BLaER1 (cell line): Measurements from ENCODE around the gene MEF2B.
"Not testable (repeated sequence)": the region's sequence is repeated elsewhere in the genome, so short reads cannot be mapped to it uniquely, and the experiment has no call there.

ENCODE experiments used
- H3K27ac ChIP-seq: shearing (Covaris generic); formaldehyde crosslinking; 2 replicates; pipeline ENCODE4 v1.8.1; 2022
- H3K27me3 ChIP-seq: shearing (Covaris generic); formaldehyde crosslinking; 2 replicates; pipeline ENCODE4 v1.8.1; 2022
- H3K36me3 ChIP-seq: shearing (Covaris generic); formaldehyde crosslinking; 2 replicates; pipeline ENCODE4 v1.8.1; 2022
- H3K4me1 ChIP-seq: shearing (Covaris generic); formaldehyde crosslinking; 2 replicates; pipeline ENCODE4 v1.8.1; 2022
- H3K4me2 ChIP-seq: shearing (Covaris generic); formaldehyde crosslinking; 2 replicates; pipeline ENCODE4 v1.8.1; 2022
- H3K4me3 ChIP-seq: shearing (Covaris generic); formaldehyde crosslinking; 2 replicates; pipeline ENCODE4 v1.8.1; 2022
- H3K9ac ChIP-seq: shearing (Covaris generic); formaldehyde crosslinking; 2 replicates; pipeline ENCODE4 v1.8.1; 2022
- H3K9me3 ChIP-seq: shearing (Covaris generic); formaldehyde crosslinking; 2 replicates; pipeline ENCODE4 v1.8.1; 2022
- H4K20me1 ChIP-seq: shearing (Covaris generic); formaldehyde crosslinking; 2 replicates; pipeline ENCODE4 v1.8.1; 2022
- Cebpa-rat ChIP-seq: shearing (Covaris generic); IDR thresholded peaks from 2 replicates; pipeline ENCODE4 v1.8.1; 2022

Gene MEF2B

GRCh38 chr19:19103167-19103566 lies 66.9 kb downstream of the MEF2B start:
- Histone ChIP-seq H3K27ac (0 out of 2 replicates have a peak overlapping the region, but pooled peaks have one; percentile 2), H3K27me3 (no peaks in the 10 kb centered on the region), H3K36me3 (peaks cover 61% of the 10 kb centered on the region), H3K9ac (no peak overlapping the region), H3K4me2 (no peak overlapping the region), H4K20me1 (no peaks in the 10 kb centered on the region), H3K9me3 (no peaks in the 10 kb centered on the region), H3K4me3 (no peak overlapping the region), H3K4me1 (peaks cover 35% of the 10 kb centered on the region)
- TF ChIP-seq Cebpa-rat = no peak

GRCh38 chr19:19102566-19102965 lies 67.5 kb downstream of the MEF2B start:
- H3K4me3 ChIP-seq, H4K20me1 ChIP-seq, H3K27me3 ChIP-seq, H3K9ac ChIP-seq, H3K4me2 ChIP-seq, H3K9me3 ChIP-seq: not testable (repeated sequence)
- H3K36me3 ChIP-seq = peaks cover 61% of the 10 kb centered on the region
- 0 out of 2 replicates have a peak overlapping the region, but pooled peaks have one; percentile 2 for H3K27ac ChIP-seq
- peaks cover 32% of the 10 kb centered on the region for H3K4me1 ChIP-seq

- Histone ChIP-seq H3K36me3 (peaks cover 68% of the 10 kb centered on the region), H3K27me3 (no peaks in the 10 kb centered on the region), H3K4me3 (no peak overlapping the region), H3K4me2 (no peak overlapping the region), H3K9ac (no peak overlapping the region), H3K9me3 (no peaks in the 10 kb centered on the region), H3K4me1 (peaks cover 21% of the 10 kb centered on the region), H4K20me1 (no peaks in the 10 kb centered on the region), H3K27ac (no peak overlapping the region)
- TF ChIP-seq Cebpa-rat = no peak
Measured at GRCh38 chr19:19101540-19101939, 68.5 kb downstream of the MEF2B start.

GRCh38 chr19:19098703-19099632 lies 71.1 kb downstream of the MEF2B start:
- no peak overlapping the region for H3K4me3 ChIP-seq
- no peaks in the 10 kb centered on the region for H3K9me3 ChIP-seq
- no peak for TF ChIP-seq Cebpa-rat
- H3K27me3 ChIP-seq = no peaks in the 10 kb centered on the region
- H3K4me1 ChIP-seq = no peaks in the 10 kb centered on the region
- peaks cover 11% of the 10 kb centered on the region for H4K20me1 ChIP-seq
- no peak overlapping the region for H3K4me2 ChIP-seq
- H3K9ac ChIP-seq = no peak overlapping the region
- H3K36me3 ChIP-seq = peaks cover 80% of the 10 kb centered on the region
- no peak overlapping the region for H3K27ac ChIP-seq

GRCh38 chr19:19098084-19098702 lies 71.9 kb downstream of the MEF2B start:
- Histone ChIP-seq H3K9me3 (no peaks in the 10 kb centered on the region), H3K9ac (no peak overlapping the region), H3K4me2 (no peak overlapping the region), H3K4me3 (no peak overlapping the region), H3K27ac (no peak overlapping the region), H3K27me3 (no peaks in the 10 kb centered on the region), H3K36me3 (peaks cover 82% of the 10 kb centered on the region), H4K20me1 (peaks cover 19% of the 10 kb centered on the region), H3K4me1 (no peaks in the 10 kb centered on the region)
- no peak for TF ChIP-seq Cebpa-rat

GRCh38 chr19:19096641-19097627 lies 73.1 kb downstream of the MEF2B start:
- Histone ChIP-seq H3K27me3 (no peaks in the 10 kb centered on the region), H3K4me1 (no peaks in the 10 kb centered on the region), H3K27ac (no peak overlapping the region), H4K20me1 (peaks cover 32% of the 10 kb centered on the region), H3K36me3 (peaks cover 80% of the 10 kb centered on the region), H3K4me2 (no peak overlapping the region), H3K9ac (no peak overlapping the region), H3K9me3 (no peaks in the 10 kb centered on the region), H3K4me3 (no peak overlapping the region)
- TF ChIP-seq Cebpa-rat = no peak

GRCh38 chr19:19095691-19096090 lies 74.4 kb downstream of the MEF2B start:
- Histone ChIP-seq H3K4me3 (no peak overlapping the region), H3K27ac (no peak overlapping the region), H3K4me2 (no peak overlapping the region), H3K36me3 (peaks cover 79% of the 10 kb centered on the region), H3K27me3 (no peaks in the 10 kb centered on the region), H3K9me3 (no peaks in the 10 kb centered on the region), H3K9ac (no peak overlapping the region), H4K20me1 (peaks cover 36% of the 10 kb centered on the region), H3K4me1 (peaks cover 3% of the 10 kb centered on the region; the same call in 1 of the 2 replicates)
- TF ChIP-seq Cebpa-rat = no peak
